ENCODE measurements around the gene CLIP4. TPM values are rescaled to one million over a fixed set of nuclear protein-coding genes. Genes with fewer than 3 reads are reported as not detected.

CLIP4 gene
- total RNA-seq, 1 donor from 2014 or later = 5.8 TPM

DNA sequence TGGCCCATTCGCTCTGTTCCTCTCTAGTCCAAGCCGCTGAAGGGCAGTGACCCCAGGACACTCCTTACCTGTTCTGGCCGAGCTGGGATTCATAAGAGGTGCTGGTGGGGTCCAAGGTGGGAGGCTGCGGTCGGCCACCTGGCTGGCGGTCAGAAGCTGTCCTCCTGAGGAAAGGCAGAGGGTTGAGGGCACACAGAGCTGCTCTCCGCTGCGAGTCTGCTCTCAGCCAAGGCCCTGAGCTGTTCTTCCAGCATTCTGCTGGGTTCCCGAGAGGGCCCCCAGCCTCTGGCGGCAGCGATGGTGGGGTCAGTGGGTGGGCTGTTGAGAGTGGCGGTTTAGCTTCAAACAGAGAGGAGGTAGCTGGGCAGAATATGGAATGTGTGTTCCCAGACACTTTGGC is 44.7 kb upstream of the CLIP4 start:
- H3K27me3 Mint-ChIP-seq = peaks cover 3% of the 10 kb centered on the region
- H3K36me3 Mint-ChIP-seq (ENCODE audit: low read depth) = no peaks in the 10 kb centered on the region
- ChIA-PET POLR2A (no interaction called here), CTCF (no interaction called here)
- ATAC-seq (ENCODE audit: low read depth) (no peak), DNase-seq (no peak)
- peaks cover 2% of the 10 kb centered on the region for H3K4me1 Mint-ChIP-seq
- intact Hi-C loops (cut with micrococcal nuclease) = no loop called here
- no peaks in the 10 kb centered on the region for H3K9me3 Mint-ChIP-seq
- H3K27ac Mint-ChIP-seq = no peak overlapping the region
- TF ChIP-seq, protein P1, sequence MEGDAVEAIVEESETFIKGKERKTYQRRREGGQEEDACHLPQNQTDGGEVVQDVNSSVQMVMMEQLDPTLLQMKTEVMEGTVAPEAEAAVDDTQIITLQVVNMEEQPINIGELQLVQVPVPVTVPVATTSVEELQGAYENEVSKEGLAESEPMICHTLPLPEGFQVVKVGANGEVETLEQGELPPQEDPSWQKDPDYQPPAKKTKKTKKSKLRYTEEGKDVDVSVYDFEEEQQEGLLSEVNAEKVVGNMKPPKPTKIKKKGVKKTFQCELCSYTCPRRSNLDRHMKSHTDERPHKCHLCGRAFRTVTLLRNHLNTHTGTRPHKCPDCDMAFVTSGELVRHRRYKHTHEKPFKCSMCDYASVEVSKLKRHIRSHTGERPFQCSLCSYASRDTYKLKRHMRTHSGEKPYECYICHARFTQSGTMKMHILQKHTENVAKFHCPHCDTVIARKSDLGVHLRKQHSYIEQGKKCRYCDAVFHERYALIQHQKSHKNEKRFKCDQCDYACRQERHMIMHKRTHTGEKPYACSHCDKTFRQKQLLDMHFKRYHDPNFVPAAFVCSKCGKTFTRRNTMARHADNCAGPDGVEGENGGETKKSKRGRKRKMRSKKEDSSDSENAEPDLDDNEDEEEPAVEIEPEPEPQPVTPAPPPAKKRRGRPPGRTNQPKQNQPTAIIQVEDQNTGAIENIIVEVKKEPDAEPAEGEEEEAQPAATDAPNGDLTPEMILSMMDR (IDR thresholded peaks at IDR 0.05) = no peak
- no peak overlapping the region for H3K4me3 Mint-ChIP-seq

DNA sequence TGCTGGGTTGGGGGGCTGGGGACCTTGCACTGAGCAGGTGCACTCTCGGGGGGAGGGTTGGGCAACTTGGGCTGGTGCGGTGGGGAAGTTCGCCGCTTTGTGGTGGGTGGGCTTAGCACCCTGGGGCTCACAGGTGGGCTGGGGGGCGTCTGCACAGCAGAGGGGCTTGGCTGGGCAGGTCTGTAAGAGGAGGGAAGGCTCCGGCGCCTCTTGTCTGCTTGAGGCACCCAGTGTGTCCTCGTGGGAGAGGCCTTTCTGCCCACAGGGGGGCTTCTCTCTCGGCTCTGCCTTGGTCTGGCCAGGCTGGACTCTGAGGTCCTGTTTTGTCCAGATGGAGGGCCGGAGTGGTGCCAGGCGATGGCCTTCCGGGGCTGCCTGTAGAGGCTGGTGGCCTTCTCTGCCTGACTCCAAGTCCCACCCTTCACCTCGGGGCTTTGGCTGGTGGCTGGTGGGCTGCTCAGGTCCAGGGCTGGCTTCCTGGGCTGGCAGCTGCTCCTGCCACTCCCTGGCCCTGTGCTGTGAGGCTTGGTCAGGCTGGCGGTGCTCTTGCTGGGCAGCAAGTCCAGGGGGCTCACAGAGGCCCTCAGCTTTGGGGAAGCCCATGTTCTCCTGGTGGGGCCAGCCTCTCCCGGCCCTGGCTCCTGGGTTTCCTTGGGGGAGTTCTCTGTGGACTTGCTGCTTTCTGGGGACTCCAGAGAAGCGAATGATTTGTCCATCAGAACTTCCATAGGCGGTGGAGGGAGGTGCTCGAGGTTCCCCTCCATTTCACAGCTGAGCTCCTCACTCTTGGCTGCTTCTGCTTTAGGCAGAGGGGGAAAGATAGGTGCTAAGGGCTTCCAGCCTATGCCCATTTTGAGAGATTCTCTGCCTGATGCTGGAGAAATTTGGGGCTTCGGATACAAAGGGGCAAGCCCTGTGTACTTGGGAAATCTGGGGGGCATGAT is 43.9 kb upstream of the CLIP4 start:
- TF ChIP-seq, protein P1 (IDR thresholded peaks at IDR 0.05) = no peak
- no peak overlapping the region for H3K27ac Mint-ChIP-seq
- H3K4me1 Mint-ChIP-seq = peaks cover 2% of the 10 kb centered on the region
- H3K27me3 Mint-ChIP-seq = peaks cover 3% of the 10 kb centered on the region
- DNase-seq (no peak), ATAC-seq (ENCODE audit: low read depth) (no peak)
- POLR2A ChIA-PET = no interaction called here
- CTCF ChIA-PET = no interaction called here
- no peaks in the 10 kb centered on the region for H3K9me3 Mint-ChIP-seq
- intact Hi-C loops (cut with micrococcal nuclease) = no loop called here
- H3K4me3 Mint-ChIP-seq = no peak overlapping the region
- H3K36me3 Mint-ChIP-seq (ENCODE audit: low read depth) = no peaks in the 10 kb centered on the region

DNA sequence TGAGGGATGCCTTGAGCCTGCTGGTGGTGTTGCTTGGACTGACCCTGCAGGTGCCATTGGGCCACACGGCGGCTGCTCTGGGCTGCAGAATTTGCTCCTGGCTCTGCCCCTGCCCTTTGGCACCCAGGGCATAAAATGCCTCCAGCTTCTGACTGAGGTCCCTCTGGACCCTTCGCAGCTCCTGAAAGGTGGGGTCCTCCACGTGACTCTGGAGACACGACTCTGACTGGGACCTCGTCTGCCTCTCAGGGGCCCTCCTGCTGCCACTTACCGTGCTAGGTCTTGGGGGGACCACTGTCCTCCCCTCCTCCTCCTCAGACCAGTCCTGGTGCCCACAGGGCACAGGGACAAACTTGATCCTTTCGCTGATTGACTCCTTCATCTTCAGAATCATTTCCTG is 43.0 kb upstream of the CLIP4 start:
- TF ChIP-seq, protein P1 (IDR thresholded peaks at IDR 0.05) = no peak
- peaks cover 3% of the 10 kb centered on the region for H3K27me3 Mint-ChIP-seq
- ATAC-seq (ENCODE audit: low read depth) (no peak), DNase-seq (no peak)
- intact Hi-C loops (cut with micrococcal nuclease) = no loop called here
- H3K9me3 Mint-ChIP-seq = no peaks in the 10 kb centered on the region
- H3K36me3 Mint-ChIP-seq (ENCODE audit: low read depth) = no peaks in the 10 kb centered on the region
- CTCF ChIA-PET = no interaction called here
- peaks cover 2% of the 10 kb centered on the region for H3K4me1 Mint-ChIP-seq
- H3K27ac Mint-ChIP-seq = no peak overlapping the region
- POLR2A ChIA-PET = no interaction called here
- no peak overlapping the region for H3K4me3 Mint-ChIP-seq

- DNase-seq (no peak), ATAC-seq (ENCODE audit: low read depth) (no peak)
- intact Hi-C loops (cut with micrococcal nuclease) = no loop called here
- H3K36me3 Mint-ChIP-seq (ENCODE audit: low read depth) = no peaks in the 10 kb centered on the region
- no peak overlapping the region for H3K4me3 Mint-ChIP-seq
- peaks cover 3% of the 10 kb centered on the region for H3K27me3 Mint-ChIP-seq
- ChIA-PET CTCF (no interaction called here), POLR2A (no interaction called here)
- peaks cover 2% of the 10 kb centered on the region for H3K4me1 Mint-ChIP-seq
- no peak overlapping the region for H3K27ac Mint-ChIP-seq
- peaks cover 7% of the 10 kb centered on the region for H3K9me3 Mint-ChIP-seq
- TF ChIP-seq, protein P1 (IDR thresholded peaks at IDR 0.05) = no peak
Measured at GRCh38 chr2:29072971-29073725, 42.1 kb upstream of the CLIP4 start.

- ChIA-PET POLR2A (no interaction called here), CTCF (no interaction called here)
- Mint-ChIP-seq H3K4me1 (peaks cover 2% of the 10 kb centered on the region), H3K36me3 (ENCODE audit: low read depth) (no peaks in the 10 kb centered on the region), H3K4me3 (no peak overlapping the region), H3K27ac (no peak overlapping the region), H3K9me3 (peaks cover 9% of the 10 kb centered on the region), H3K27me3 (peaks cover 2% of the 10 kb centered on the region)
- TF ChIP-seq, protein P1 (IDR thresholded peaks at IDR 0.05) = no peak
- intact Hi-C loops (cut with micrococcal nuclease) = no loop called here
- DNase-seq (no peak), ATAC-seq (ENCODE audit: low read depth) (no peak)
Measured at GRCh38 chr2:29073933-29074332, 41.3 kb upstream of the CLIP4 start.
